AG08395 (cell line): ENCODE results near the gene ATXN2.

Experiments used
- DNase-seq: peaks from one replicate; pipeline ENCODE4 v3.0.0; 2012; ENCODE audit warnings: mixed read lengths, low spot score

The ATXN2 gene

DNA sequence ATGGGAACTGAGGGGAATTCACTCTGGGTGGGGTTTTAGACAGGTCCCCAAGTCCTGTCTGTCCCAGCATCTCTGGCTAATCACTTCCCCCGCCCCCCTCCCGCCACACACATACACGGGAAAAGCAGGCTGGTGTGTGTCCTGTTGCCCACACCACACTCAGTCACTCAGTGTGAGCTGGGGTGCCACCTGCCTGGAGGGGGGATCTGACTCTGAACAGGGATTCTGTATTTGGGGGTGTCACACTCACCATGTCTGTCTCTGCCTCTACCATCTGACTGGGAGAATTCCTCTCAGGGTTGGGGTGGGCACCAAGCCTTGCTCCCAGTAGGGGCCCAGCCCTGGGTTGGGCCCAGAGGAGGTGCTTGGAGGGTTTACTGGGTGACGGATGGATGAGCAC is 162.3 kb downstream of the ATXN2 start:
- DNase-seq: no peak

DNA sequence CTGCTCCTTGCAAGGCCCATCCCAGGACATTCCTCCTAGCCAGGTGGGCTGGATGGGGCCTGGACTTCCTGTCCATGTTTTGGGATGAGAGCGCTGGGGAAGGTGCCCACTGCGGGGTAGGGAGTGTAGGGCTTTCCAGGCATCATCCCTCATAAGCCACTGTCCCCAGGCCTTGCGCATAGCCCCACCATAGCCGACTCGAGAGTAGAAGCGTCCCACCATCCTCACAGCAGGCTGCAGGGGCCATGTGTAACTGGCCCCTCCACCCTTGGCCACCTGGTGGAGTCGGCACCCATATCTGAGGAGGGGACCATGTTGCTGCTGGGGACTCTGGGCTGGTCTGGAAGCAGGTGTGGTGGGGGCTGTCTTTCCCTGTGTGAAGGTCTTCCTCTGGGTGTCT is 162.8 kb downstream of the ATXN2 start:
- no peak for DNase-seq

DNA sequence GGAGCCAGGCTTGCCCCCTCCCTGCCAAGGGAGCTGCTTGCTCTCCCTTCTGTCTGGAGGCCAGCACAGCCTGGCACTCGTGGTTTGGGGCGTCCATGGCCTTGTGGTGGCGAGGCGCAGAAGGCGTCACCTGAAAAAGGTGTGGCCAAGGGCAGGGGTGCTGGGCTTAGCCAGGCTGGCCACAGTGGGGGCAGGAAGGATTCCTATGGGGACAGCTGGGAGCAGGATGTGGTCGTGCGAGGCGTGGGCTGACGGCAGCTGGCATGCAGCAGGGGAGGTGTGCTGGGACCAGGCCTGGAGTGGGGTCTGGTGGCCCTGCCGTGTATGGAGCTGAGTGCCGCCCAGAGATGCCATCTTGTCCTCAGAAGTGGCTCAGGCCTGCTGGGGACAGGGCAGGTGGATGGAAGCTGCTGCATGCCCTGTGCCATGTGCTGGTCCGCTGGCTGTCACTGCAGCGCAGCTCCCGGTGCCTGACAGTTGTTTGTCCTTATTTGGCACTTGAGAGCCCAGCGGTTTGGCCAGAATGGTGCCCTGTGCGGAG is 163.4 kb downstream of the ATXN2 start:
- DNase-seq: no peak

DNA sequence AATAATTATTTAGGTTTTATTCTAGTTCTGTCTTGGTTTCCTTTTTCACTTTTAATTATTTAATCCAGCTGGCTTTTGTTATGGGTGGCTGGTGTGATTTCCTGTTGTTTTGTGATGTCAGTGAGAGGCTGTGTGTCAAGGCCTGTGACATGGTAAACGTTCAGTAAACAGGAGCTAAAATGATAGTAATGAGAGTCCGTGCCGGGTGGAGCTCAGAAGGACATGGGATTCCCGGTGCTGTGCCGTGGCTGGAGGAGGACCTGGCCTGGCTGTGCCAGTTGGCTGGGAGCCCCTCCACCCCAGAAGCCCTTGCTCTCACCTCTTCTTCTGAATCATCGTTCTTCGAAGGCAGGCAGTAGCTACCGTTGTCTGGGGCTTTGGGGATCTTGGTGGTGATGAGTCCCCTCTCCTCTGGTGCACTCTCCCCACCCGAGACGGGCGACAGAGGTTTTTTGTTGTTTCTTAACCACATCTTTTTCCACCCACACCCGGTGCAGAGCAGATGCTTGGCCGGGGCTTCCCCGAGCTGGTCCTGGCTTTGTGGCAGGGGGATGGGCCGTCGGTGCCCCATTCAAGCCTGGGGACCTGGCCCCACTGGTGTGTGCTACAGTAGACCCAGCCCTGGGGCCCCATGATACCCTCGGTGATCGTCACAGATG is 164.3 kb downstream of the ATXN2 start:
- DNase-seq: peak; percentile 61

DNA sequence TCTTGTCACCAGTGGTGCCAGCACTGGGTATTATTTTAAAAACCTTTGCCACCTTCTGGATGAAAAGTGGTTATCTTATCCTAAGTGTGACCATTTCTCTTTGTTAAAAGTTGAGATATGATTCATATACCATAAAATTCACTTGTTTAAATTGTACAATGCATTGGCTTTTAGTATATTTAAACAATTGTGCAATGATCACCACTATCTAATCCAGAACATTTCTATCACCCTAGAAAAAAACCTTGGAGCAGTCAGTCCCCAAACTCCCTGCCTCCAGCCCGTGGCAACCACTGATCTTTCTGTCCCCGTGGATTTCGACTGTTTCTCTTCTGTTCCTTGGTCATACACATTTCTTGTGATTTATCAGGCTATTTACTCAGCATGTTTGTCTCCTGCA is 165.1 kb downstream of the ATXN2 start:
- DNase-seq: no peak

DNA sequence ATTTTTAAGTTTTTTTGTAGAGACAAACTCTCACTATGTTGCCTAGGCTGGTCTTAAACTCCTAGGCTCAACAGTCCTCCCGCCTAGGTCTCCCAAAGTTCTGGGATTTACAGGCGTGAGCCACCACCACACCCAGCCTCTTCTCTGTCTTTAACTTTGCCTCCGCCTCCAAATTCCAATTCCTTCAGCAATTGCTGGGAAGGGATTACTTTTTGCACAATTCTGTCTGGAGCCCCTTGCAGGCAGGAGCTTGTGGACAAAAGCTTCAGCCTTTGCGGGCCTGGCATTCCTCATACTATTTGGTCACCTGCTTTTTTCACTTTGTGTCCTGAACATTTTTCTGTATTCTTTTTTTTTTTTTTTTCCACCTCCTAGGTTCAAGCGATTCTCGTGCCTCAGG is 167.3 kb downstream of the ATXN2 start:
- DNase-seq: no peak

DNA sequence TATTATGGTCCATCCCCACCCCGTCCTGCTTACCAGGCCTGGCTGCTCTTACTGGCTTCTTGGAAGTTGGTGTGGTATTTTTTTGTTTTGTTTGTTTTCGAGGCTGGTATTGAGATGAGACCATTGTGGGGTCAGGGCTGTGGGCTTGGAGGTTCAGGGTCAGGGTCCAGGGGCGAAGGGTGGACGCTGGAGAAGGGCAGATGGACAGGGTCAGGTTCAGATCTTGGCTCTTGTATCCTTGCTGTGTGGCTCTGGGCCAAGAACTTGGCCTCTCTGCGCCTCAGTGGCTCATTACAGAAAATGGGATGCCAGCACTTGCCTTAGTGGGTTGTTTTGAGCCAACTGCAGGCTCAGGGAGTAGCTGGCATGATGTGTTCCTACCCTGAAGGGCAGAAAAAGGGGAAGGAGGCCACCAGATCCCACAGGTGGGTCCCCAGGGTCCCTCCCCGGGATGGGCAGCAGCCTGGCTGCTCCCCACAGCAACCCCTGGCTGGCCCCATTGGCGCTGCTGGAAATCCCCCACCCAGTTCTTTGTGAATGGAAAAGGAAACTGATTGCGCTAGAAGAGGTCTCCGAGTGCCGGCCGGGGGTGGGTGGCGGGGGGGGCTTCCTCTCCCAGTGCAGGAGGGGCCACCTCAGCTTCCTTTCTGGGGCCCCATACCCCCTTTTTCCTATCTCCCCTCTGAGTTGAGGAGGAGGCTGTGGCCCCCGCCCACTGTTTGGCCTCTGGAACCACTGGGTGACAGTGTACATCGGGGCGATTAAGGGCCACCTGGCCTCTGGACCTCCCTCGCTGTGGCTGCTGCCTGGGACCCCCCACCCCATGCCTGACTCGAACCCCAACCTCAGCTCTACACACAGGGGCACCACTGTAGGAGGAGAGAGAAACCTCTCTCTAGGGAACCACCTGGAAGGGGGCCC is 168.4 kb downstream of the ATXN2 start:
- DNase-seq: no peak

DNA sequence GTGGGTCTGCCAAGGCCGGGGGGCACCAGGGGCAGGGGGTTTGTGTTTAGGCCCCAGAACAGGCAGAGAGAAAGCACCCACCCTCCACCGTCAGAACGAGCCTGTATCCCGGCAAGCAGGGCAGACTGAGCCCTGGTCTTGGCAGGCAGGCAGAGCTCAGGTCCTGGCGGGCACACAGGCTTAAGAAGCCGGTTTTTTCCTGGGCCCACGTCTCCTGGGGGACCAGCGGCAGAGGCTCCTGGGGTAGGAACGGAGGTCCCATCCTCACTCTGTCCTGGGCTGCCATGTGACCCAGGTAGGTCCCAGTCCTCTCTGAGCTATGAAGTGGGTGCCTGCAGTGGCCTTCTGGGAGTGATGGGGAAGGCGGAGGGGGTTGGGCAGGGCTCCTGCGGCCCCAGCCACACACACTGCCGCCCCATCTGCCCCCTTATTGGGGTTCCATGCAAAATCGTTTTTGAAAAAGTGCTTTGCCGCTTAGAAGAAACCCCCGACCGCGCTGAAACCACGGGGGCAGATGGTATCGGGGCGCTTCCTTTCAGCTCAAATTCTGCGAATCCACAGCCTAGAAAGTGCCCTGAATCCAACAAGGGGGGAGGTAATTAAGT is 169.2 kb downstream of the ATXN2 start:
- no peak for DNase-seq

DNA sequence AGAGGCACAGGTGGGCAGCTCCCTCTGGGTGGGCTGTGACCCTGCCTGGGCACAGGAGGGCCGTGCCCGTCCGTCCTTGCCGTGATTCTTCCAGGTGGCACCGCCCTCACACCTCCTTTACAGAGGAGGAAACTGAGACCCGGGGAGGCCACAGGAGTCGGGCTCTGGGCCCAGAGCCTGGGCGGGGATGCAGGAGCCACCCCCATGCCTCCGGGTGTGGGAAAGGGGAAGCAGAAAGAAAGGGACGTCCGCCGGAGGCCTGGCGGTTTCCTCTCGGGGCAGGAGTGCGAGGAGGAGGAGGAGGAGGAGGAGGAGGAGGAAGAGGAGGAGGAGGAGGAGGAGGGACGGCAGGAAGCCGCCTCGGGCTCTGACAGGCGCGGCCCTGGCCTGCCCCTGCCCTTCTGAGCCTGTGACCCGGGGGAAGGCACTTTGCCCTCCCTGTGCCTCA is 170.4 kb downstream of the ATXN2 start:
- DNase-seq: no peak

DNA sequence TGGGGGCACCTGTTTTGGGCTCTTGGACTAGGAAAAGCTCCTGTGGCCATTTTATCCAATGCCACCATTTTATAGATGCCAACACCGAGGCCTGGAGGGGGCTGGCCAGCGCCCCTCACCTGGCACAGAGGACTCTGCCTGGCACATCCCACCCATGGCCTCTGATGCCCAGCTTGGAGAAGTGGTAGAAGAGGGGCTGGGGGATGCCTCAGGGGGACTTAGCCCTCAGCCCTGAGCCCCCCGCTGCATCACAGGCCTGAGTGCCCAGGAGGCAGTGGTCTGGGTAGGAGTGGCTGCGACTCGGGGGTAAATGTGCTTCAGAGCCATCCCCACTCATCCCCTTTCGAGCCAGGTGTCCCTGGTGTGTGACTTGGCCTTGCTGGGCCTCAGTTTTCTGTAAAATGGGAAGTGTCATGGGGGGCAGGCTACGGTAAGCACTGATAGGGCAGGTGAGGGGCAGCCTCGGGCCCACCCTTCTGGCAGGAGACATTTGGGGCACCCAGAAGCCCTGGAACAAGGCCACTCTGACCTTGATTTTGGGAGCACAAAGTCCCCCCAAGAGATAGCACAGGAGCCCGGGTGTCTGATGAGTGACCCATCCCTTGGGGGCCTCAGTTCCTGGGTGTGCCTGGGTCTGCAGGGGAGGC is 170.9 kb downstream of the ATXN2 start:
- no peak for DNase-seq

DNA sequence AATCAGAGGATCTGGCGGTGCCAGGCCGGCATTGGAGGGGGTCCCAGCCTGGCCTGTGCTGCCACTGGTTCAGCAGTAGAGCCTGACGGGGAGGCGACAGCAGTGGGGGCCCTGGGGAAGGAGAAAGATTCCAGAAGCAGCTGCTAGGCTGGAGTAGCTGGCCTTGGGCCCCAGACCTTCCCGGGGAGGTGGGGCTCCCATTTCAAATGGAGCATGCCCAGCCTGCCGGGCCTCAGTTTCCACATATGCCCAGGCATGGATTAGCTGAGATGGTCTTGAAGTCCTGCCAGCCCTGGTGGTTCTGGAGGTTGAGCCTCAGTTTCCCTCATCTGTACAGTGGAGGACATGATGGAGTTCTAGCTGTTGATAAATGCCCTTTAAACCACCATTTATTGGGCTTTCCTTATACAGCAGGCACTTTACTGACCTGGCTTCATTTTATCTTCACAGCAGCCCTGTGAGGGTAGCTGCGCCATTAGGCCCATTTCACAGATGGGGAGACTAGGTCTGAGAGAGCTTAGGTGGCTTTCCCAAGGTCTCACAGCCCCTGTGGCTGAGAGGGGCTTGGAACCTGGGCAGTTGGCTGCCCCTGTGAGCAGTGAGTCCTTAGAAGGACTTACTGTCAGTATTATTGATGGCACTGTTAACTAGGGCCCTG is 171.6 kb downstream of the ATXN2 start:
- no peak for DNase-seq

DNA sequence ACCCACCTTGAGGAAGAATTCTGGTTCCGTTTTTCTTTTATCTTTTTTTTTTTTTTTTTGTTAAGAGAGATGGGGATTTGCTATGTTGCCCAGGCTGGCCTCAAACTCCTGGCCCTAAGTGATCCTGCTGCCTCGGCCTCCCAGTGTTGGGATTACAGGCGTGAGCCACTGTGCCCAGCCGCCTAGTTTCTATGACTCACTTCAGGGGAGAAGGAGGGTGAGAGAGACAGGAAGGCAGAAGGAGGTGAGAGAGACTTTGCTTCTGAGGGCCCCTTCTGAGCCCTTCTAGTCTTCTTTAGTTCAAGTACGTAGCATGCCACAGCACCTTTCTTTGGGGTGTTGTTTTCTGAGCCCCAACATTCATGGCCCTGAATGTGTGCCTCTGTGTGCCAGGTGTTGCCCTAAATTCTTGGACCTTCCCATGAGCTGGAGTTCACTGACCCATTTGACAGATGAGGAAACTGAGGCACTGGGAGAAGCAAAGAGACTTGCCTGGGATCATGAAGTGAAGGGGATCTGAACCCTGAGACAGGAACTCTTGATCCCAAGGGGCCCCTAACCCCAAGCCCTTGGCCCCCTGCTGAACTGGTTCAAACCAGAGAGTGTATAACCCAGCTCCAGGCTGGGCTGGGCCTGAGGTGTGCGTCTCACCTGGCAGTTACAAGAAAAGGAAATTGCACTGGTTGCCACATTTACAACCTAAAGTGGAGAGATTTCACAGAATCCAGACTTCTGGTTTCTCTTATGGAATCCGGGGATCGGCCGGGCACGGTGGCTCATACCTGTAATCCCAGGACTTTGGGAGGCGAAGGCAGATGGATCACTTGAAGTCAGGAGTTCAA is 172.6 kb downstream of the ATXN2 start:
- DNase-seq: no peak

DNA sequence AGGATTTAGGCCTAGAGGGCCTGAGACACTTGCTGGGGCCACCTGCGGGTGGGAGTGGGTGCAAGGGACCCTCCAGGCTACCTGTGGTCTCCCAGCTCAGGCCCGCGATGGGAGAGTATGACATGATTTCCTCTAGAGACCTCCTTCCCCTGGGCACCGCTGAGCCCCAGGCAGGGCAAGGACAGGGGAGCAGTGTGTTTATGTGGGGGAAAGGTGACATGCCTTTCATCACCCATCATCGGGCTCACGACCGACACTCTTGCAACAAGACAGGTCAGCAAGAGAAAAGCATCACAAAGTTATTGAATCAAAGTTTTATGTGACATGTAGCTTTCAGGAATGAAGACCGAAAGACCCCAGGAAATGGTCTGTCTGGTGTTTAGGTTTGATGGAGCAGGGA is 173.5 kb downstream of the ATXN2 start:
- DNase-seq: no peak

DNA sequence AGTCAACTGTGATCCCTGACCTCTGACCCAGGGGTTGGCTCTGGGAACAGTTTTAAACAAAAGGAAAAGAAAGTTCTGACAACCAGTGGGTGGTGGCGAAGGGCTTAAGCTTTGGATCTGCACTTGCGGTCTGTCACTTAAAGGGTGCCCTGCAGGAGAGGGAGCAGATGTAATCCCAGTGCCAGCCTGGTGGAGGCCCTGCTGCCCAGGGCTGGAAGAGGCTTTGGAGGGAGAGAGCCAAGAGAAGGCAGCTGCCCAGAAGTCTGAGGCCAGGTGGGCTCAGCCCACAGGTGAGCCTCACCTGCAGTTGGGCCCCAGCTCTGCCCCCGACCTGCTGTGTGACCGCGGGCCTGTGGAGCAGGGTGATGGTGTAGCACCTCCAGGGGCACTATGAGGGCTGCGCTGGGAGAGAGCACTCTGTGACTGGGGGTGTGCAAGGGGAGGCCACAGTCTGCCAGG is 174.3 kb downstream of the ATXN2 start:
- no peak for DNase-seq

DNA sequence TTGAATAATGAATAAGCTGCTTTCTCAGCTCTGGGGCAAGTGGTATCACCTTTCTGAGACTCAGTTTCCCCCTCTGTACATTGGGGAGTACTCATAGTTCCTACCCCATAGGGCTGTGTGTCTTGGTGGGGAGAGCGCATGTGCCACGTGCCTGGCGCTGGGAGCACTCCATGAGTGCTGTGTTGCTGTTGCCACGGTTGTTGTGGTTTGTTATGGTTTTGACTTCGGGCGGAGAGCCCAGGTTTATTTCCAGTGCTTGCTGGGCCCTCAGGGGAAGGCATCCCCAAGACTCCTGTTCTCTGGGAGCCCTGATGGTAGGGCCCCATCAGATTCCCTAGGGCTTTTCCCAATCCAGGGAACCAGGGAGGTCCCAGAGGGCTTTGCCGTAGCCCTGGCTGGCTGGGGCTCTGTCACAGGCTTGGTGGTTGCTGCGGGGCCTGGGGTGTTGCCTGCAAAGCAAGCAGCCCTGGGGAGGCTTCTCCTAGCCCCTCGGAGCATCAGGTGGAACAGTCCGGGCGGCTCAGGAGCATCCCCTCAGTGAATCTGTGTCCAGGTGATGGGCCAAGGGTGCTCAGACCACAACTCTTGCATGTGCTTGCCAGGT is 174.8 kb downstream of the ATXN2 start:
- DNase-seq: no peak

DNA sequence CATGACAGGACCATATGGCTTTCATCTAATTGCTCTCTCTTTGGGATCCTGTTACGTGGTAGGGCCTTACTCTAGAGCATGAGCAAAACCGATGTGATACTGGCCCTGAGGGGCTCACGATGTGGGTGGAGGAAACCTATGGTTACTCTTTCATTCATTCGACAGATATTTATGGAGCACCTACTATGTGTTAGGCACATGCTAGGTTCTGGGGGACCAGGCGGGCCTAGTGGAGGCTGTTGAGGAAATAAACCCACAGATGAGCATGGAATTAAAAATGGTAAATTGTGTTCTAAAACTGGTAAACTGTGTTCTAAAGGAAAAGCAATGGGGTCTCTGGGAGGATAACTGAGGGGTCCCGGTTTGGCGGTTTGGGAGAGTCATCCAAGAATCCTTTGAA is 178.6 kb downstream of the ATXN2 start:
- DNase-seq: no peak

DNA sequence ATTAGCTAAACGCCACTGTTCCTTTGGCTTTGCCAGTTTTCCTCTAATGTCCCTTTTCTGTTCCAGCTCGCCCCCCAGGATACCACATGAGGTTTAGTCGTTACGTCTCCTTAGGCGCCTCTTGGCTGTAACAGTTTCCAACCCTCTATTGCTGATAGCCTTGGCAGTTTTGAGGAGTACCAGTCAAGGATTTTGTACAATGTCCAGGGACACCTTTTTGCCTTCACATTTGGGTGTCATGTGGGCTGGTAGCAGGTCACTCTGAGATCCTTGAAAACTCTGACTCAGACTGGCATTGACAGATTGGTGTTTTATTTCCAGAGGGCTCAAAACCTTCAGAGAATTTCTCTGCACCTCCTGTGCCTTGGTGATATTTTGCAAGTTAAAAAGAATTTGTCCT is 179.3 kb downstream of the ATXN2 start:
- no peak for DNase-seq

DNA sequence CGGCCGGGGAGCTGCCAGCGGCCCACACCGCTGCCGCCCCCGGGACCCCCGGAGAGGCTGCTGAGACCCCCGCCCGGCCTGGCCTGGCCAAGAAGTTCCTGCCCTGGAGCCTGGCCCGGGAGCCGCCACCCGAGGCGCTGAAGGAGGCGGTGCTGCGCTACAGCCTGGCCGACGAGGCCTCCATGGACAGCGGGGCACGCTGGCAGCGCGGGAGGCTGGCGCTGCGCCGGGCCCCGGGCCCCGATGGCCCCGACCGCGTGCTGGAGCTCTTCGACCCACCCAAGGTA is 180.6 kb downstream of the ATXN2 start:
- DNase-seq: no peak

DNA sequence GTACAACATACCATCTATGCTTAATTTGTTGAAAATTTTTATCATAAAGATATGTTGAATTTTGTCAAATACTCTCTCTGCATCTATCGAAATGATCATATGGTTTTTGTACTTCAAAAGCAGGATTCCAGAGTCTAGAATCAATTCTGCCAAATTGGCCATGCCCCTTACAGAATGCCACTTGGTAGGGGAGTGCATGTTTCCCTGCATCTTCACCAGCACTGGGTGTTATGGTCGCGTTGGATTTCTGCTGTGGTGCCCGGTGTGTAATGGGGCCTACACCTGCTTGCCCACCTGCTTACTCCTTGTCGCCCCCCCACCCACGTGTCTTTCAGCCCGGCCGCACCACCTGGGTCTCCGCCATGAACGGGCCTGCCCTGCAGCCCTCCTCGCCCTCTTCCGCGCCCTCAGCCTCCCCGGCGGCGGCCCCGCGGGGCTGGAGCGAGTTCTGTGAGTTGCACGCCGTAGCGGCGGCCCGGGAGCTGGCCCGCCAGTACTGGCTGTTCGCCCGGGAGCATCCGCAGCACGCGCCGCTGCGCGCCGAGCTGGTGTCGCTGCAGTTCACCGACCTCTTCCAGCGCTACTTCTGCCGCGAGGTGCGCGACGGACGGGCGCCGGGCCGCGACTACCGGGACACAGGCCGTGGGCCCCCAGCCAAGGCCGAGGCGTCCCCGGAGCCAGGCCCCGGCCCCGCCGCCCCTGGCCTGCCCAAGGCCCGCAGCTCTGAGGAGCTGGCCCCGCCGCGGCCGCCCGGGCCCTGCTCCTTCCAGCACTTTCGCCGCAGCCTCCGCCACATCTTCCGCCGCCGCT is 181.1 kb downstream of the ATXN2 start:
- no peak for DNase-seq

DNA sequence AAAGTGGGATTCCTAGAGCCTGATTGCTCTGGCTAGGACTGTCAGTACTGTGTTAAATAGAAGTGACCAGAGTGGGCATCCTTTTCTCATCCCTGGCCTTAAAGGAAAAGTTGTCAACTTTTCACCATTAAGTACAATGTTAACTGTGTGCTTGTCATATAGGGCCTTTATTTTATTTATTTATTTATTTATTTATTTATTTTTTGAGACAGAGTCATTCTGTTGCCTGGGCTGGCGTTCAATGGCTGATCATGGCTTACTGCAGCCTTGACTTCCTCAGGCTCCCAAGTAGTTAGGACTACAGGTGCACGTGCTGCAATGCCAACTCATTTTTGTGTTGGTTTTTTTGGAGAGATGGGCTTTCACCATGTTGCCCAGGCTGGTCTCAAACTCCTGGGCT is 181.8 kb downstream of the ATXN2 start:
- DNase-seq: no peak
